Head of caudate nucleus (tissue), 42 donors: Measurements from ENCODE around the gene SRP72.
"Not testable (repeated sequence)": the region's sequence is repeated elsewhere in the genome, so short reads cannot be mapped to it uniquely, and the experiment has no call there.

Experiments
- DNase-seq, 42 donors: peaks; one replicate each; pipeline versions ENCODE4 v3.0.0 to v3.0.0-alpha.2; 2020 to 2021; ENCODE audit warnings: mixed read lengths in 7 of 42
- intact Hi-C: fragments of 100-400 bp; cut with DNase I; formaldehyde crosslinking; loops from one replicate; pipeline ENCODE4 v1.15.0; 2022

SRP72 gene

GRCh38 chr4:56467284-56468096 lies at the start of gene SRP72:
Gene SRP72, plus strand, starts transcription at chr4:56467617. Its CDS starts 19 bp downstream, at chr4:56467636.
- intact Hi-C loops = loop anchor here (2.0 kb wide), 1 partner anchor 33 kb away; the partner anchor contains the start of gene PPAT
- DNase-seq = peak; percentile 82 to 97 (median 92)

- intact Hi-C loops = no loop called here
- DNase-seq = no peak
Observed at GRCh38 chr4:56424176-56424575, 43.2 kb upstream of the SRP72 start.

DNA sequence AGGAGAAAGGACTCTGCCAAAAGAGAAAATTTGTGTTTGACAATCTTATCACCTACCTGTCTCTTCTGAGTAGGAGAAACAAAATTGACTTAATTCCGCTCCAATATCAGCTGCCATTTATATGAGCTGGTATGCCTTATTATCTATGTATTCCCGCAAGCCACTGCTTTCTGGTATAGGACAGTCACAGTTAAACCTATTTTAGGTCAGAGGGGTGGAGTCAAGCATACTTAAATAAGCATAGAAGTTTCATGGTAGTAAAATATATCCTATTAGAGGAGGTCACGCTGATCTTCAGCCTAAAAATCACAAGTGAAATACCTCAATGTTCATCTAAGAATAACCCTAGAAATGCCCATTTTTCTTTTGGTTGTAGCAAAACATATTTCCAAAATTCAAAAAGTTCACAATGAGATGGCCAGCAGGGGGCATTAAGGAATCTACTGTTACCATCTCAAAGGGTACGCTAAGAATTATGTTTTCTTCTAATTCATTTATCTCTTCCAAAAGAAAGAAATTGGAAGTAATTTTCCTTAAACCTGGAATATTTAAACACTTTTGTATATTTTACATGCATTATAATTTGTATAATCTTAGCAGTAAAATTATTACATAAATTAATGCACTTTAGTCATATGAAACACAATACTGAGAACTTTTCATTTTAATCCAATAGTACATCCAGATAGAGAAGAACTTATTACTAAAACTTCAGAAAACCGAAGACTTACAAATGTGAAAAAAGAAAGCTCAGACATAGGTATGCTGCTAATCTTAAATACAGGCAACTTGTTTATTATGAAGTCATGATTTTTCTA lies 42.5 kb upstream of the SRP72 start:
- DNase-seq = peak in 22 of 42 donors; percentile 11 to 81 (median 48)
- intact Hi-C loops = no loop called here

- DNase-seq = no peak
- intact Hi-C loops = no loop called here
Observed at GRCh38 chr4:56425518-56425917, 41.9 kb upstream of the SRP72 start.

GRCh38 chr4:56426273-56426672 lies 41.1 kb upstream of the SRP72 start:
- intact Hi-C loops = no loop called here
- no peak for DNase-seq

GRCh38 chr4:56427179-56427578 lies 40.2 kb upstream of the SRP72 start:
- intact Hi-C loops = no loop called here
- no peak for DNase-seq

GRCh38 chr4:56430203-56430602 lies 37.2 kb upstream of the SRP72 start:
- DNase-seq = no peak
- intact Hi-C loops = loop anchor here (10.0 kb wide), 1 partner anchor 105 kb away; a partner anchor contains a TSS

GRCh38 chr4:56433280-56433679 lies 34.1 kb upstream of the SRP72 start:
- DNase-seq = no peak
- intact Hi-C loops = loop anchor here (10.0 kb wide), 1 partner anchor 102 kb away; a partner anchor contains a TSS

DNA sequence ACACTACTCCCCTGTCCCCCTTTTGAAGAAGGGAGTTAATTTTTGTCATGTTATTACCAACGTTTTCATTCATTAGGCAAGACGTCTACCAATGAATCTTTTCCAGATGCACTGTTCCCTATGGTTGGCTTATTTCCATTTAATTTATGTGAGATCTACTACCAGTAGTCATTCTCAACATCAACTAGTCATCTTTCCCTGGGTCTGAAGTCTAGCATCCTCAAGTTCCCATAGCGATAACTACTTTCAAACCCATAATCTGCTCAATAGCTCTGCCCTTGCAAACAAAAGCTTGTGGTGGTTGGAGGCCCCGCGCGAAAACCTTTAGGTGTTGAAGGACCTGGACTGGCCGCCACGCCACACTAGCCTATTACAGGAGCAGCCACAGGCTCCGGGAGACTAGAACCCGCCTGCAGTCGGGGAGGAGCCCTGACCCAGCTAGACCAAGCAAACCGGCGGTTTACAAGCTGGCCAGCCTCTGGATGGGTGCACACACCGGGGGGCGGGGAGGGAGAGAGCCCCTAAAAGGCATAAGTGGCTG lies 32.7 kb upstream of the SRP72 start:
- DNase-seq = peak in 27 of 42 donors; percentile 10 to 56 (median 34)
- intact Hi-C loops = loop anchor here (2.0 to 10.0 kb wide), 3 partner anchors 34 to 473 kb away; partner anchors contain the start of gene REST

DNA sequence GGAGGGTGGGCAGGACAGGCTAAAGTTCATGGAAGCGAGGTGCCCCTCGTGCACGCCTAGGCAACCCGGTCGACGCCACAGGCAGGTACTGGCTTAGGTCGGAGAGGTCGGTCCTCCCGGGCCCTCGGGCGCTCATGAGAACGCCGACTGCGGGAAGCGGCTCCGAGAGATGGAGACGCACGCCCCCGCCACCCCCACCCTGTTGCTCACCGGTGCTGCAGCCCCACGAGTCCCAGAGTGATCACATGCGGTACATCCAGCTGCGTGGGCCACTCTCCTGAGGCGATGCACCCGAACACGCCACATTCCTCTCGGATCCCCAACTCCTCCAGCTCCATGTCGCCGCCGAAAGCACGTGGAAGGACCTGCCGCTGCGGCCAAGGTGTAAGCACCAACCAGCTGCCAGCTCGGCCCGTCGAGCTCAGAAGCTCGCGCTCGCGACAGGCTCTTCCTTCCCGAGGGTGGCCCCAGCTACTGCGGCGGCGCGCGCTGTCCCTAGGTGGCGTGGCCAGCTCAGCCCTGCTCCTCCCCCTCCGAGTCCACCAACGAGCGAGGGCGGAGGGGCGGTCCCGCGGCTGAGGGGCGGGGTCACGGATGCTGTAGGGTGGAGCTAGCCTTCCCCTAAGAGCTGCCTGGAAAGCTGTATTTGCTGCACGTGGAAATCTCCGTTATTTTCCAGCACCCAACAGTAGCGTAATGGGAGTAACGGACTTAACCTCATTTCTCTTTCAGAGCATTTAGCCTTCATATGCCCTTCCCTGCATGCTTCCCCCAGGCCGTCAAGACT lies 32.1 kb upstream of the SRP72 start, which contains the start of gene PPAT:
Gene PPAT, minus strand, starts transcription at position 476 of the 787 bp plus-strand sequence. Its CDS starts 138 bp downstream, at position 338.
- intact Hi-C loops = loop anchor here (2.0 to 10.0 kb wide), 3 partner anchors 33 to 472 kb away; partner anchors contain the start of gene REST
- peak; percentile 92 to 99 (median 97) for DNase-seq

DNA sequence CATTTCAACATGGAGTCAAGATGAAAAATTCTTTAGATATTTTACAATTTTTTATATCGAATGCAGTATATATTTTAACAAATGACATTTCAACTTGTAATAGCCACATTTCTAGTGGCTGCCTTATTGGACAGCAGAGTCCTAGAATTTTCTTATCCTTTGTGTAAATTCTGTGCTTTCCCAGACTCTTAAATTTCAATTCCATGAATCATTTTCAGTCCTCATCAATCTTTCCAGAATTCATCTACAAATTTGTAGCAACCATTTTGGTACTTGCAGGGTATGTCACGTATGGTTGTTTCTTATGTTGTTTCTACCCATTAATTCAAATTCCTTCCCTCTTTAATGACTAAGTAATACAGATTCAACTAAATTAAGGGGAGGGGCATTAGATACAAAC lies 28.7 kb upstream of the SRP72 start:
- intact Hi-C loops = loop anchor here (5.0 to 10.0 kb wide), 2 partner anchors 96 to 469 kb away; partner anchors contain the start of gene REST
- no peak for DNase-seq

- intact Hi-C loops = no loop called here
- DNase-seq = no peak
Observed at GRCh38 chr4:56440983-56441382, 26.4 kb upstream of the SRP72 start.

DNA sequence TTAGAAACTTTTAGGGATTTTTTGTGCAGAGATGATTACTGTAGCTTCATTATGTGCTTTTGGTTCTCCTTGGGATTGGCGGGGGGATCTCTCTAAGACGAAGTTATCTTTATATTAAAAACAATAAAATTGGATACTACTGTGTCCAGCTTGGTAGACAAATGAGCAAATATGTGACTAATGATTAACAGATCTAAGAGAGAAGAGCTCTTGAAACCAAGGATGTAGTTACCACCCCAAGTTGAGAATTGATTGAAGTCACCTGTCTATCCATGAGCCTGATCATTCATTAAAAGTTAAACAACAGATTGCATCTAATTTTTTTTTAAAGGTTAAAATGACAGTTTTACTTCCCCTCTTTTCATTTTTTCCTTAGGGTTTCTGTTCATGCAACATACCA lies 22.7 kb upstream of the SRP72 start:
- intact Hi-C loops = no loop called here
- DNase-seq = no peak

GRCh38 chr4:56445699-56446098 lies 21.7 kb upstream of the SRP72 start:
- peak in 16 of 42 donors; percentile 24 to 78 (median 40) for DNase-seq
- intact Hi-C loops = no loop called here

DNA sequence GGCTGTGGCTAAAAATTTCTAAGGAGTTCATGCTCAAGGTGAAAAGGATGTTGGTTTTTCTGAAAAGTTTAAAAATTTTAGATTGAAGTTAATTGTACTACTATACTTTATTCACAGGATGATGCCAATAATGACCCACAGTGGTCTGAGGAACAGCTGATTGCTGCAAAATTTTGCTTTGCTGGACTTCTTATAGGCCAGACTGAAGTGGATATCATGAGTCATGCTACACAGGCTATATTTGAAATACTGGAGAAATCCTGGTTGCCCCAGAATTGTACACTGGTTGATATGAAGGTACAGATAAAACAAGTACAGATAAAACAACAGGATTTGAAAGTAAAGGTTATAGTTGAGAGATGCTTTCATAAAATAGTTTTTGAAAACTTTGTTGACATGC lies 19.1 kb upstream of the SRP72 start:
- DNase-seq = no peak
- intact Hi-C loops = no loop called here

GRCh38 chr4:56449475-56449874 lies 17.9 kb upstream of the SRP72 start:
- DNase-seq, intact Hi-C loops: not testable (repeated sequence)

GRCh38 chr4:56450342-56450741 lies 17.1 kb upstream of the SRP72 start:
- no peak for DNase-seq
- intact Hi-C loops = no loop called here

GRCh38 chr4:56460085-56460484 lies 7.3 kb upstream of the SRP72 start:
- no peak for DNase-seq
- intact Hi-C loops = no loop called here

DNA sequence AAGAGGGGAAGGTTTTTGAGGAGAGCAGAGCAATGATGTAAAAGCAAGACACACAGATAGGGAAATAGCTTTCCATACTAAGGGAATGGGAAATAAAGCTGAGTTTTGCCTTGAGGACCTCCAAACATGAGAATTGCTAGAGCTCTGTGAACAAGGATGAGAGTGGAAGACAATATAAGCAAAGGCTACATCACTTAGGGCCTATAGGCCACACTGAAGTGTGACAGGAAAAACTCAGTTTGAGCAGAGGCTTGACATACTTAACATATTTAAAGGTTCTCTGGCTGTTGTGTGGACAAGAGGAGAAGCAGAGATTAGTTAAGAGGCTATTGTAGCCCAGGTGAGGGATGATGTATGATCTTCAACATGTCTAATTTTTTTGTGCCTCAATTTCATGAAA lies 5.3 kb upstream of the SRP72 start:
- intact Hi-C loops = no loop called here
- DNase-seq = no peak
